ENCODE results near the gene MYRIP.

- TF ChIP-seq RCOR1 (IDR thresholded peaks at IDR 0.05; ENCODE audit: low read length) (no peak), EZH2phosphoT487 (IDR thresholded peaks at IDR 0.05; ENCODE audit: borderline replicate concordance, low read depth) (no peak), CTCF (IDR thresholded peaks at IDR 0.05) (no peak), GABPA (IDR thresholded peaks at IDR 0.05; ENCODE audit: low read depth) (no peak)
Measured at GRCh38 chr3:39919281-39919680, 109.9 kb downstream of the MYRIP start.

Measured in SK-N-SH (cell line).